Non-pigmented ciliary epithelial cell (primary cell): ENCODE data around the gene DTHD1.

Experiments
- DNase-seq: peaks from one replicate; pipeline ENCODE4 v3.0.0-alpha.2; 2010; ENCODE audit warnings: low read depth

The DTHD1 gene

DNA sequence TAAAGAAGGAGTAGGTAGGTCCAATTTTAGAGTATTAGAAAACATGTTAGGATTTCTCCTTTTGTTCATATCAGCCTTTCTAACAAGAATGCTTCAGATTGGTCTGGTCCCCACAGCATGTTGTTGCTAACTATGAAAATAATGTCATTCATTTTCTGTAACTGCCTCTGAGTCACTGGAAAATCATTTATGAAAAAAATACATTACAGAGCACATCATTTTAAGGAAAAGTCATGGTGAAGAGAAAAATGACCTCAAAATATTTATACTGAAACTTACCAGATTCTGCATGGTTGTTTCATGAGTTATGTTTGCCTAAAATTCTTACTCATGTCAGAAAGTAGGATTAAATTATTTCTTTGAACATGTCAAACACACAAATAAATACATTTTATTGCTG is 35.2 kb downstream of the DTHD1 start:
- peak; percentile 10 for DNase-seq

DNA sequence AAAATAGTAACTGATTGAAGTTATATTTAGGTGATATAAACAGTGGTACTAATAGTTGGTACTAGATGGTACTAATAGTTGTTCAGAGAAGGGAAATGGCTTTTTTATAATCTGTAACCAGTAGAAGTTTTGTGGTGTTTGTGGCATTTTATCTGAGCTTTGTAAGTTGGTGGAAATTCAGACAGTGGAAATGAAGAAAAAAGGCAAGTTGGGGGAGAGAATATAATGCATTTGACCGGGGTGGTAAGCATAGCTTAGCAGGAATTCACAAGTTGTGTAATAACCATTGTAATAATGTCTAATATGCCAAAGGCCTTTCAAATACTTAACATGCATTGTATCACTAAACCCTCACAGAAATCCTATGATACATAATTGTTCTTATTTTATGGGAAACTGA is 36.3 kb downstream of the DTHD1 start:
- no peak for DNase-seq

DNA sequence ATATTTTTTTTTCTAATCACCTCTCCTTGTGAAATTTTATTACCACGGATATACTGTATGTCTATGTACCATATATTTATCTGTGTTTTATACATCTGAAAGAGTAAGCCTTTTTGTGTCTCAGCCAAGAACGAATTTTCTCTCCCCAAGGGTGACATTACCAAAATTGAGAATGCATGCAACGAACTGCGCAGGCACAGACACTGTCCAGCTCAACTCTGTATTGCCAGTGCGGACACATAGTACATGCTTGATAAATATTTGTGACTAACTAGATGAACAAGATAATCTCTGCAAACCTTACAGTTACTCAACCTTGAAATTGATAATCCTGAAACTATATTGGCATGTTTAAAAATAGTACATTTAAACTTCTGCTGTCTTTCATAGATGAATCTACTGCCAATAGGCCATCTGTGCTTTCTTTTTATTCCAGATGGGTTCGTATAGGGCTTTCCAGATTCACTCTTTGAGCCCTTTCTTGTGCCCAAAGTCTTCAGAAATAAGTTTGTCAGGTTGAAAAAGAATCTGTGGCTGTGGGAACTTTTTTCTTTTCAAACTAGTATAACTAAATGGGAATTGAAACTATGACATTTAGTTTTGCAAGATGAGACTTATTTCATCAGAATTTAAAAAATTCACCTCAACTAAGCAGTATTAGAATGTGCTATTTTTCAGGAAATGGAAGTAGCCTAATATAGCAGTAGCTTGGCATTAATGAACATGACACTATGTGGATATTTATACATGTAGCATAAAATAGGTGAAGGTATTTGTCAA is 38.9 kb downstream of the DTHD1 start:
- no peak for DNase-seq

DNA sequence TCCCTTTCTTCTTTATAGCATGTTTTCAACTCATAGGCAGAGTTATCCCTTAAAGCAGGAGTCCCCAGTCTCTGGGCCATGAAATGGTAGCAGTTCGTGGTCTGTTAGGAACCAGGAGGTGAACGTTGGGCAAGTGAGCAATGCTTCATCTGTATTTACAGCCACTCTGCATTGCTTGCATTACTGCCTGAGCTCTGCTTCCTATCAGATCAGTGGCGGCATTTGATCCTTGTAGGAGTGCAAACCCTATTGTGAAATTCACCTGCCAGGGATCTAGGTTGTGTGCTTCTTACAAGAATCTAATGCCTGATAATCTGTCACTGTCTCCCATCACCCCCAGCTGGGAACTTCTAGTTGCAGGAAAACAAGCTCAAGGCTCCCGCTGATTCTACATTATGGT is 39.8 kb downstream of the DTHD1 start:
- DNase-seq: no peak

DNA sequence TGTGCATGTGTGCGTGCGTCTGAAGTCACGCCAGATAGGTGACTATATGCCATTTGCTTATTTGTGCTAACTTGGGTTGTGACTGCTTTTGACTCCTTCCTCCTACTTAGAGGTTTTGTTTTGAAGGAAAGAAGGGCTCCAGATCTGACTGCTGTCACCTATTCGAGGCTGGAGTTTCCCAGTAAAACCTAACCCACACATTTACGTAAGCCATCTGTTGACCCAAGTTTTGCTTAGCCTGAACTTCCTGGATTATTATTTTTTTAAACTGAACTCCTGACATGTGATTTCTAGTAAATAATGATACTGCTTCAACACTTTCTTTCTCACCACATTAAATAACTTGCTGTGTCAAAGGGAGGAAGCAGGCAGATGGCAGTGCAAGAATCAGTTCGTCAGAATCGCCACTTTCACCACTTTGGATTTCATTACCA is 41.5 kb downstream of the DTHD1 start:
- no peak for DNase-seq

DNA sequence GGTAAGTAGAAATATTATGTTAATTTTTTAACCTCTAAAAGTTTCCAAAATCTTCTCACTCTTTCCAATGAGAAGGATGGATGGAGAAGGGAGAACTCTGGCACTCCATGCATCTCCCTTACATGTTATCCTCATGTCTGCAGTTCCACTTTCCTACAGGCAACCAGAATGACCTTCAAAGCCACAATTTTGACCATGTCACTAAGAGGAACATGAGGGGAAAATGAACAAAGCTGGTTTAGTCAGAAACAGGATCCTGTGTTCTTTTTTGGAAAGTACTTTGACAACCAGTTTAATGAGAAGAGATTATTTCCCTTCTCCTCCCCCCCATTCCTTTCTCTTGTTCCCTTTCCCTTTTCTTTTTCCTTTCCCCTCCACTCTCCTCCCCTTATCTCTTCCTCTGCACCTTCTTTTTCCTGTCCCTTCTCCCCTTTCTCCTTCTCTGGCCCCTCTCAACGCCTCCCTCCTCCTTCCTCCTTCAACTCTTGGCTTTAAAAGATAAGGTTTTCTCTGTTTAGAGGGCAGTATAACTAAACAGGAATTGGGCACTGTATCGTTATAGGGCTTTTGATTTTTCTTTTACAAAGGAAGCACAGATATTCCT is 42.5 kb downstream of the DTHD1 start:
- DNase-seq: no peak

DNA sequence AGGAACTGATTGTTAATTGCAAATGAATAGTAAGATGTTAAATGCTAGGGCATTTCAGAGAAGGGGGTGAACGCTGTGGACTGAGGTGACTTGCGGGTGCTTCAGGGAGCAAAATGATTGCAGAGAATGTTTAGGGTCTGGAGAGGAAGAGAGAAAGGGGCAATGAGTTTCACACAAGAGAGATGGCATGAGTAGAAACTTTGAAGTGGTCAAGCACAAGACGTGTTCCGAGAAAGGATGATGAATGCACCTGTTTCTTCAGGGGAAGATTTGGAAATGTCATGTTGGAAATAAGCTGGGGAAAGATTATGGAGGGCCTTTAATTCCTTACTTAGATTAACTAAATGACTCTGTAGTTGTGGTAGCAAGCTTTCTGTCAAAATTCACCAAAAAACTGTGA is 43.4 kb downstream of the DTHD1 start:
- no peak for DNase-seq

DNA sequence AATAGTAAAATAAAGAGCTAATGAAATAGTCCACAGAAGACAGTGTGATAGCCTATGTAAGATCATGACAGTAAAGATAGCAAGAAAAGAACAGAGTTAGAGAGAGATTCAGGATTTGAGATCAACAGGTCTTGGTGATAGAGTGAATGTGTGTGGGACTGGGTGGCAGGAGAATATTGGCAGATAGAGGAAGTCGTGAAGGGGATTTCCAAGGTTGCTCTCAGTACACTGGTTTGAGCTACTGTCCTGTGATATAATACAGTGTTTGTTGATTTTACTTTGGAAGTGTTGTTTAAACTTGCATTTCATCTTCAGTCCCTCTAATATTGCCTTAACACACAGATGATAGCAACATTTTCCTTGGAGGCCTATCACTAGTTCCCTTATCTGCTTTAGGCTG is 44.1 kb downstream of the DTHD1 start:
- DNase-seq: no peak

DNA sequence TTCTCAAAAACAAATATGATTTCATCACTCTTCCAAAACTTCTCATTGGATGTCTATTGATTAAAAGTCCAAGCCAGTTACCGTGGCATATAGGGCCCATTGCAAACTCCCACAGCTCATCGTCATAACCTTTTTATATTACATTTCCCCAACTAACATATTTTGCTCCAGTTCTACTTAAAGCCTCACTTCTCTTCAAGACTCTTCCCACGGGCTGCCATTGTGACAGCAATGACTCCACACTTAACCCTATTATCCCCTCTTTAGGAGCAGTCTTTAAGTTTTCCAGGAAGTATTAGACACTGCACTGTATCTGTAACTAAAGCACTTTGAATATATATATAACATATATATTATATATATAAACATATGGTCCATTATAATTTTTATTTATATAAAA is 44.5 kb downstream of the DTHD1 start:
- DNase-seq: no peak

DNA sequence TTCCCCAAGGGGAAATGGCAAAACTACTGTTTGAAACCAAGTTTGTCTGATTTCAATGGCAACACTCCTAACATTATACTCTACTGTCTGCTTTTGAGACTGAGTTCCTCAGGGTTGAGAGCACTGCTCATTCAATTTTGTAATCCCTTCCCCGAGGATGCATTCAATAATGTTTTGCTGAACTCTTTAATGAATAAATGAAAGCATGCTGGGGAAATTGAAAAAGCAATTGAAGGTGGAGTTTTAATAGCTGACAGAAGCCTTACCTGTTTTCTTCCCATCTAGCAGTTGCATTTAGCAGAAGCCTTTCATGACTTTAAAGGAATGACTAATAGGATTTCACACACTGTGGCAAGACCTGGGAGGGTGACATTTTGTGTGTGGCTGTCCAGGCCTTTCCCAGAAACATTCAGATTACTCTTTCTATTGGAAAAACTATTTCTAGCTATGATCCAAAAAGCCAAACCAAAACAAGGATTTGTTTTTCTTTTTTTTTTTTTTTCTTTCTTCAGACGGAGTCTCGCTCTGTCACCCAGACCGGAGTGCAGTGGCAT is 45.1 kb downstream of the DTHD1 start:
- DNase-seq: no peak

DNA sequence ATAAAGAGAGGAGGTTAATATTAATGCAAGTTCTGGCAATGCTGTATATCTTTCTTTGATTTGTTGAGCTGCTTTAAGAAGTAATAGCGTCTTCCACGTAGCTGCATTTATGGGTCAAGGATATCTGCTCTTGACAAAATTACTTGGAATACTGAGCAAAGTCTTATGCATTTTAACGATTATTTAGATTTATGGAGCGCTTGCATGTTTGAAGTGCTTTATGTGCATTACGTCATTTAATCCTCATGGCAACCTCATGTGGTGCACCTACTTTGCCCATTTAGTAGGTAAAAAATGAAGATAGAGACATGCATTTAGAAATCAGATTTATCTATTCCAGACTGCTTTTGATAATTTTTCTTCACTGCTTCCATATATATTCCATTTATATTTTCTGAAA is 46.0 kb downstream of the DTHD1 start:
- no peak for DNase-seq

DNA sequence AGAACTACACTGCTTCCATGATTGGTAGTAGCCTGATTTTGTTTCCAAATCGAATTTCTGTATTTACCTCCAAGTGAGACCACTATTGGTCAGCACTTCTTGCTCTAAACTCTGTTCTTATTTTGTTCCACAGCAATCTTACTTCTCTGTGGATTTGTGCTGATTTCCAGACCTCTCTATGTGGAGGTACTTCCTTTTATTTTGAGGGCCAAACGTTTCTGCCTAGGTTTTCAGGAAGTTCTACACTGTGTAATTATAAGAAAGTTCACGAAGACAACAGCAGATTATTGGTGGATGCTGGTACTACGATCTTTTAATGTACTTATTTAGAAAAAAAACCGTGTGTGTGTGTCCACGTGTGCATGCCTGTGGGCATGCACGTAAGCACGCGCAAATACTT is 46.7 kb downstream of the DTHD1 start:
- no peak for DNase-seq

DNA sequence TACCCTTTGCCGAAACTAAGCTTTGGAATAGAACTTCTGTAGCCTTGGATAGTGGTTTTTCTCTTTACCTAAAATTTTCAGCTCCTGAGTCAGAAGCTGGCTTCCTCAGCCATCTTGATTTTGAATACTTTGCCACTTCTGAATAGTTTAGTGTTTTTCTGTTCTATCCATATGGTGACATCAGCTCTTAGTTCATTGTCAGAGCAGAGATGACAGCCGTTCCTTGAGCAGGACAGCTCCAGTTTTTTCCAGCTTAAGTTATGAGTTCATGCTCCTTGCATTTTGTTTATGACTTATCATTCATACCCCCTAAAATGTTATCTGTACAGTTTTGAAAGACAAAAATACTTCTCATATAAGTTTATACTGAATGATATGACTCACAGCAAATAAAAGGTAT is 47.8 kb downstream of the DTHD1 start:
- DNase-seq: no peak

DNA sequence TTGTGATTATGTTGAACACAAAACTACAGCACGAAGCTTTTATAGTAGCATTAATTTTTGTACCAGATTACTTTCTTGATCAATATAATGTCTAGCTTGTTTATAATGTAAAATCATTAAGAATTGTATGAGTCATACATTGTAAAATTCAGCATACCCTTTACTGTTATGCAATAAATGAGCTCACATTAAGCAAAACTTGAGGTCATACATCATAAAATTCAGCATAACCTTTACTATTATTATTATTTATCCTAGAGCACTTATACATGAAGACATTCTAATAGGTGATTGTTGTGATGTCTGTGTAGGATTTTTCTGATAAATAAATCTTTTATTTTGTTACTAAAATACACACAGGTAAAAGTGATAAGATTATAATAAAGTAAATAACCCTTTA is 49.4 kb downstream of the DTHD1 start:
- DNase-seq: no peak

DNA sequence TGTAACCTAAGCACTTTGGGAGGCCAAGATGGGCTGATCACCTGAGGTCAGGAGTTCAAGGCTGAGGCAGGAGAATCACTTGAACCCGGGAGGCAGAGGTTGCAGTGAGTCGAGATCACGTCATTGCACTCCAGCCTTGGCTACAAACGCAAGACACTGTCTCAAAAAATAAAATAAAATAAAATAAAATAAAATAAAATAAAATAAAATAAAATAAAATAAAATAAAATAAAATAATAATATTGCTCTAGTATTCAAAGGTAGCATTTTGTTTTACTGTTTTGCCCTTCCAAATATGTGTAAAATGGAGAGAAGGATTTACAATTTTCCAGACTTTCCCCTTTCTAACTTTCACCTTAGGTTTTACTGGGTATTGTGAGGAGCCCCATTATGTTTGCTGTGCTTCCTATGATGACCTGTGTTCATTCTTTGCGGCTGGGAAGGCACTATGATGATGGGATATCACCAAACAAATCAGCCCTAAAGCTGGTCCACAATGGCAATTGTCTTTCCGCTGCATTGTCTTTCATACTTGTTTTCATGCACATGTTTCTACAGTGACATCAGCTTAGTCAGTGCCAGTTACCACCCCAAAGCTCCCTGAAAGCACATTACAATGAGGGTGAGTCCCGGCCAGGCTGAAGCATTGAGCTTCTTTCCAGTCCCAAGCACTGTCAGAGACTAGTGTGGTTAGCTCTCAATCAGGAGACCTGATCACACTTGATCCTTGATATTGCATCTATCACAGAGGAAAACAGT is 50.8 kb downstream of the DTHD1 start:
- DNase-seq: no peak

DNA sequence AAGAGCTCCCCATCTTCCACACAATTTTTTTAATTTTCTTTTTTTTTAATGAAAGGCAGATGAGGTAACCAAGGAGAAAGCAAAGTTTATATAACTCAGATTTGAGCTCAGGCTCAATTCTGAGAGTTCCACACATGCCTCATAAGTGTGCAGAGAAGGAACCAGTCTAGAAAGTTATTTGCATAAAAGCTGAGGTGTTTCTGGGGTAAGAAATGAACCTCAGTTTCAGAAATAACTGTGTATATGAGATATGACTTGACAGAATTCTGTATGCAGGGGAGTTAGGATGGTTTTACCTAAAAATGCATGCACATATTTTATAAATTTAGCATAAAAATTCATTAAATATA is 51.3 kb downstream of the DTHD1 start:
- no peak for DNase-seq

DNA sequence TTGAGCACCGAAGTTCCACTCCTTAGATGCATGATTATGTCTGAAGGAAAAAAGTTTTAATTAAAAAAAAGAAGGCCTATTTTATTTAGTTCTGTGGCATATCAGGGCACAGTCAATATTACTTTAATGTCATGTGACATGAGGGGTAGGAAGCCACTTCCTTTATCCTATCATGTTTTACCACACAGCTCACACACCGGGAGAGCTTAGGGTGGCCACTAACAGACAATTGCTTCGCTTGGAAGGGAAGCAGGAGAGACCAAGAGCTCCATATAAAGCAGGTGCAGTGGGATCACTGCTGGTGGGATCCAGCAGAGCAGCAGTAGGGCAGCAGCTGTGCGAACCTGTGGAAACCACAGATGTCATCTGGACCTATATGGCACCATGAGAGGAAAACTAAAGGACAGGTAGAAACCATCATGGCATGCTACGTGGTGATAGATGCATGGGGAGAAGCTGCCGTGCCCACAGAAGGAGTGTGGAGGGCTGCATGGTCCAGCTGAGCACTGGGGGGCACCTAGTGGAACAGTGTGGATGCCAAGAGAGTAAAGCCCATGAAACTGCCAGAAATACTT is 52.0 kb downstream of the DTHD1 start:
- DNase-seq: no peak

DNA sequence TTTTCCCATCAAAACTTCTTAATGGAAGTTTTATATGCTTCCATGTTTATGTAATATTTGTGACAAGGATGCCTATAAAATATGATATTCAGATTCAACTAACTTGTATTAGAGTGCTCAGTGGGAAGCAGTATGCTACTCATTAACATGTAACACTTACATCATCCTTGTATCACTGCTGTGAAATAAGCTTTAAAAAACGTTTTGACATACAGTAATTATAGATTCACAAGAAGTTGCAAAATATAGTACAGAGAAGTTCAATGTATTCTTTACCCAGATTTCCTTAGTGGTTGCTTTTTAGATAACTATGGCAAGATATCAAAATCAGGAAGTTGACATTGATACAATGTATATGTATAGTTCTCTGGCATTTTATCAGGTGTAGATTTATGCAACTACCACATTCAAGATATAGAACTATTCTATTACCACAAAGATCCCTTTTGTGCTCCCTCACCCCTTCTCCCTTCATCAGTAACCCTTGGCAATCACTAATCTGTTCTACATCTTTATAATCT is 56.3 kb downstream of the DTHD1 start:
- no peak for DNase-seq

DNA sequence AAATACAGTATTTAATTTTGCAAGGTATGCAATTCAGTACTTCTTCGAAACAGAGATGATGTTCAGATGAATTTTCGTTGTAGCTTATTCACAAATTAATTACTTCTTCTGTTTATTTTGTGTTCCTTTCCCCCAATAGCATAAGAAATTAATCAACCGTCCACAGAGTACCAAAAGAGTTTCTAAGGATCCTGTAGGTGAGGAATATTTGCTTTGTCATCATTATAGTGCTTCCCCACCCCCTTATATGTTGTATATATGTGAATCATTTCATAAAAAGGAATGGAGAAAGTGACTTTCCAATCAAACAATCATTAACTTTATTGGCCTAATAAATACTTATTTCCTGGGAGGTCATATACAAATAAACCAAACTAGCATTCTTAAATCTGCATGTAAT is 57.6 kb downstream of the DTHD1 start:
- no peak for DNase-seq

DNA sequence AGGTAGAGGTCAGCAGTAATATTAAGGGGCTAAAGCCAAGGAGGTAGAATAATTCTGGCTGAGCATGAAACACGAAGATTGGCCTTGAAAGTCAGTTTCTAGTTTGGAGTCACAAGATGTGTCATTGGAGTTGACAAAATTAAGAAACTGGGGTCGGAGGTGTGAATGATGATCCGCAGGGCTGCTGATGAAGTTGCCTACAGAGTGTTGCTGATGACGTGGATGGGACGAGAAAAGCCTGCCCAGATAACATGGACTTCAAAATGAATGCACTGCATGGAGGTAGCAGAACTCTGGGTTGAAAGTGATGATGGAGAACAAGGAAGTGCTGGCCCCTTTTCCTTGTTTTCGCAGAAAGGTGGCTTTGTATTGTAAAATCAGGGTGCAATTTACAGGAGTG is 60.5 kb downstream of the DTHD1 start:
- DNase-seq: no peak

DNA sequence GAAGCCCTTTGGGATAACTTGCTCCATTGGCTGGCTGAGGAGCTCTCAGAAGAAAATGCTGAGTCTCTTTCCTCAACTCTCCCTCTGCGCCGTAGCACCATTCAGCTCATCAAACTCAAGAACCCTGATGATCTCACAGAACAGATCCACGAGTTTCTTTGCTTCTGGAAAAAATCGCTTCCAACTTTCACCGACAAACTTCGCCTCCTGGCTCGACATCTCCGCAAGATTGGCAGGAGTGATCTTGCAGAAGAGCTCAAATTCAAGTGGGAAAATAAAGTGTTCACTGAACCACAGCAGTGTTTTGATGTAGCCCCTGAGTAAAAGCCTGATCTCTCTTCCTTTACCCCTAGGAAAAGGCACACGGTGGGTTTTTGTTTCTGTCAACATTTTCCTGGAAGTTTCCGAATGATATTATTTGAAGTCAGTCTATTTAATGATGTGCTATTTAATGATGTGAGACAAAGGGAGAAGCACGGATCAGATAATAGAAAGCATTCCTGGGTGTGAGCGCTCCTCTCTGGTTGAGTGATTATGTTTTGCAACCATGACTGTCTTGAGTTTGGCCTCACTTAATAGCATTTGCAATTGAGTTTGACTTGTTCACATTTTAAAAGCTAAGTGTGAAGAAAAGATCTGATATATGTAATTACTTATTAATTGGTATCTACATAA is 62.2 kb downstream of the DTHD1 start:
- no peak for DNase-seq

DNA sequence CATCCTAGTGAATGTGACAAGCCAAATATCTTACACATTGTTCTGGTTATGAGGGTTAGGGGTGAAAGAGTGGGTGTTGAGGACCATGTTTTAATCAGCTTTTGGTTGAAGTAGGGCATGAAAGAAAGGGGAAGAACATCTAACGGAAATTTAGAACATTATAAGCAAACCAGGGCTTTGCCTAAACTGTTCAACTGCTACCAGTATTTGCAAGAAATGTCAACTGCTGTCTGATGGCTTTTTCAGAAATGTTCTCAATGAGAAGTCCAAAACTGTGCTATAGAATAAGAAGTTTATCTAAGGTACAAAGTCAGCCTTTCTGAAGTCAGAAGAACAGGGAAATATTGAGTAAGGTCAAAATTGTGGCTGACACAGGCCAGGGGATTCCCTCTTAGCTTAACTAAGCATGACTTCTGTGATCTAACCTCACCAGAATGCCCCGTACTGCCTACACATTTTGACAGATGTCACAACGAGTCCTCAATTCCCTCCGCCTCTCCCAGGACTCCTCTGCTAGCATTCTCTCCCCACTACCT is 67.1 kb downstream of the DTHD1 start:
- DNase-seq: no peak
